HepG2 (cell line): ENCODE measurements around the gene PIGK. TPM values are rescaled to one million over a fixed set of nuclear protein-coding genes. Genes with fewer than 3 reads are reported as not detected.

Experiments
- ATAC-seq: fragments of 200-7000 bp; cut with Tn5 transposase; 3 replicates; pipeline ENCODE4 v1.9.1; 2020; ENCODE audit warnings: mild to moderate bottlenecking, moderate library complexity
- BruUV-seq: library from RNA; stranded (reverse); fragments of 400-500 nt; replicated peaks from 2 replicates; lab custom pipeline; 2021; lab: Mats Ljungman, UMichigan
- CTCF ChIA-PET: fragments of 300-600 bp; formaldehyde crosslinking; extraction: SDS; loops from one replicate; lab custom pipeline; 2021; ENCODE audit warnings: low total read pairs, inconsistent platforms, low intra/inter-chr PET ratio; lab: Yijun Ruan, JAX
- POLR2A ChIA-PET: fragments of 350-600 bp; sonication (Branson Sonifier 250); formaldehyde crosslinking; loops from one replicate; lab custom pipeline; 2020; ENCODE audit warnings: antibody characterized with exemption, inconsistent platforms; lab: Yijun Ruan, JAX
- DNase-seq: peaks from one replicate; pipeline ENCODE4 v3.0.0-alpha.2; 2015; ENCODE audit warnings: low spot score
- FAIRE-seq: peaks from 3 replicates; lab custom pipeline; 2011; peaks lifted over from hg19 to GRCh38; lab: Jason Lieb, UNC
- H2AFZ ChIP-seq: one replicate; pipeline ENCODE4 v1.6.1; 2011; ENCODE audit warnings: low read length, inconsistent platforms
- H3K27ac ChIP-seq: fragments of 300-600 bp; 3 replicates; pipeline ENCODE4 v1.8.0; 2011; ENCODE audit warnings: mixed run types, mild to moderate bottlenecking, mixed read lengths, low read length, inconsistent platforms; ENCODE audit not compliant: insufficient read depth; ENCODE audit errors: extremely low read length
- H3K27me3 ChIP-seq, 2 experiments: fragments of 200-600 bp in 1 of 2; 2 replicates in 1 of 2; 3 replicates in 1 of 2; pipeline versions ENCODE4 v1.6.0 to v1.8.0; 2011; ENCODE audit warnings: low read length in 2 of 2, mild to moderate bottlenecking in 2 of 2, moderate library complexity in 2 of 2, inconsistent platforms in 1 of 2; ENCODE audit not compliant: insufficient read depth in 2 of 2, control insufficient read depth in 1 of 2
- H3K36me3 ChIP-seq, 2 experiments: fragments of 200-600 bp in 1 of 2; replicated peaks in 1 of 2; 2 replicates in 1 of 2; 3 replicates in 1 of 2; pipeline versions ENCODE4 v1.5.1 to v1.8.0; 2011; ENCODE audit warnings: low read length in 2 of 2, inconsistent platforms in 1 of 2; ENCODE audit not compliant: insufficient read depth in 2 of 2, control insufficient read depth in 1 of 2
- H3K4me1 ChIP-seq: 2 replicates; pipeline ENCODE4 v1.5.1; 2012; ENCODE audit warnings: low read length, inconsistent platforms; ENCODE audit not compliant: insufficient read depth
- H3K4me2 ChIP-seq: 2 replicates; pipeline ENCODE4 v1.6.0; 2011; ENCODE audit warnings: low read depth, low read length, inconsistent platforms
- H3K4me3 ChIP-seq, 3 experiments: fragments of 200-600 bp in 1 of 3; sonication (generic), shearing (Covaris generic) in 1 of 3; replicated peaks in 1 of 3; 2 replicates each; pipeline ENCODE4 v1.5.1; 2011 to 2016; ENCODE audit warnings: low read length in 3 of 3, inconsistent platforms in 2 of 3, low read depth in 2 of 3, mild to moderate bottlenecking in 2 of 3, control low read depth in 1 of 3, mixed read lengths in 1 of 3; ENCODE audit not compliant: insufficient read depth in 1 of 3
- H3K79me2 ChIP-seq: one replicate; pipeline ENCODE4 v1.6.1; 2011; ENCODE audit warnings: low read length, inconsistent platforms; ENCODE audit not compliant: insufficient read depth
- H3K9ac ChIP-seq: 2 replicates; pipeline ENCODE4 v1.6.0; 2011; ENCODE audit warnings: mild to moderate bottlenecking, low read depth, low read length, inconsistent platforms; ENCODE audit not compliant: insufficient read depth
- H3K9me3 ChIP-seq: 2 replicates; pipeline ENCODE4 v1.5.1; 2012; ENCODE audit warnings: mild to moderate bottlenecking, low read length
- H4K20me1 ChIP-seq: 2 replicates; pipeline ENCODE4 v1.6.0; 2011; ENCODE audit warnings: inconsistent platforms, mild to moderate bottlenecking, low read length, moderate library complexity; ENCODE audit not compliant: insufficient read depth
- ADNP ChIP-seq: sonication (generic); formaldehyde crosslinking; IDR thresholded peaks from 2 replicates; pipeline ENCODE4 v1.4.0; 2020; ENCODE audit warnings: missing genetic modification reagents
- CBFB ChIP-seq: sonication (generic); formaldehyde crosslinking; IDR thresholded peaks from 2 replicates; pipeline ENCODE4 v1.4.0; 2020; ENCODE audit warnings: missing genetic modification reagents
- GATAD2A ChIP-seq: IDR thresholded peaks from 2 replicates; pipeline ENCODE4 v1.6.1; 2016
- KAT8 ChIP-seq: IDR thresholded peaks from 2 replicates; pipeline ENCODE4 v1.6.1; 2016; ENCODE audit warnings: missing genetic modification reagents, missing compliant biosample characterization
- MAFK ChIP-seq, 2 experiments: IDR thresholded peaks in 1 of 2; conservative IDR thresholded peaks in 1 of 2; 2 replicates each; pipeline ENCODE4 v1.6.1; 2011; ENCODE audit warnings: improper control_type of control experiment in 2 of 2, low read length in 2 of 2
- NFATC3 ChIP-seq: sonication (generic); formaldehyde crosslinking; IDR thresholded peaks from 2 replicates; pipeline ENCODE4 v1.5.1; 2020; ENCODE audit warnings: mild to moderate bottlenecking, missing genetic modification reagents
- NFYC ChIP-seq: IDR thresholded peaks from 2 replicates; pipeline ENCODE4 v1.6.1; 2016; ENCODE audit warnings: missing genetic modification reagents, missing compliant biosample characterization
- PAF1 ChIP-seq: IDR thresholded peaks from 2 replicates; pipeline ENCODE4 v1.6.1; 2016; ENCODE audit warnings: missing genetic modification reagents, missing compliant biosample characterization
- THYN1 ChIP-seq: sonication (generic); formaldehyde crosslinking; IDR thresholded peaks from 2 replicates; pipeline ENCODE4 v1.8.1; 2023; ENCODE audit warnings: low read depth, mild to moderate bottlenecking, moderate library complexity, missing genetic modification reagents, borderline replicate concordance
- ZEB1 ChIP-seq: IDR thresholded peaks from 2 replicates; pipeline ENCODE4 v1.6.1; 2012; ENCODE audit warnings: mild to moderate bottlenecking, low read depth, inconsistent platforms; ENCODE audit not compliant: insufficient replicate concordance
- ZFY ChIP-seq: sonication (generic); formaldehyde crosslinking; IDR thresholded peaks from 2 replicates; pipeline ENCODE4 v1.4.0; 2020; ENCODE audit warnings: missing genetic modification reagents
- ZNF841 ChIP-seq: sonication (generic); formaldehyde crosslinking; IDR thresholded peaks from 2 replicates; pipeline ENCODE4 v1.8.1; 2023; ENCODE audit warnings: missing genetic modification reagents, borderline replicate concordance
- WGBS: methylation state at CpG from one replicate; pipeline ENCODE4 v1.1.6; 2017; ENCODE audit warnings: low lambda C conversion rate; 5-methylcytosine and 5-hydroxymethylcytosine counted together
- in situ Hi-C: cut with HindIII; loops from 2 replicates; pipeline ENCODE4 v1.10.0; 2017; ENCODE audit warnings: low pct_unique_long_range_greater_than_20kb; ENCODE audit not compliant: extremely low pct_ligation_motif_present
- intact Hi-C: fragments of 100-400 bp; cut with micrococcal nuclease; formaldehyde crosslinking; loops from one replicate; pipeline ENCODE4 v1.10.0; 2022; ENCODE audit not compliant: unreplicated experiment
- polyA plus RNA-seq, 8 experiments: library from polyadenylated mRNA; depleted of rRNA in 3 of 8; stranded (reverse) in 7 of 8; unstranded in 1 of 8; fragments of >200 nt; fragmentation: Illumina TruSeq in 4 of 8; extraction: Trizol in 4 of 8; gene quantifications; 2 replicates each; pipeline versions ENCODE4 v1.2.1 to v1.2.3, GENCODE V29; 2011 to 2016; ENCODE audit warnings: low read depth in 4 of 8, missing spikeins in 1 of 8, mixed read lengths in 1 of 8; ENCODE audit not compliant: insufficient read depth in 1 of 8
- total RNA-seq, 5 experiments: library from RNA; depleted of rRNA; stranded (reverse); fragments of >200 nt; fragmentation: Illumina TruSeq; extraction: Trizol; gene quantifications; 2 replicates each; pipeline ENCODE4 v1.2.3, GENCODE V29; 2016; ENCODE audit warnings: low read depth in 1 of 5
- TF ChIP-seq, protein P1 (sequence below), 2 experiments: fragments of 450-650 bp in 1 of 2; sonication (generic) in 1 of 2; formaldehyde crosslinking in 1 of 2; IDR thresholded peaks; 2 replicates each; pipeline versions ENCODE4 v1.6.1 to v1.8.0; 2016 to 2022; ENCODE audit warnings: antibody characterized with exemption in 1 of 2, mild to moderate bottlenecking in 1 of 2, missing genetic modification reagents in 1 of 2

Gene PIGK
- total and polyA plus RNA-seq, 2 of the 13 experiments (the other 11 are each of a cell fraction or from before 2014, with no cell fraction given) = 14.7 to 38.5 TPM

DNA sequence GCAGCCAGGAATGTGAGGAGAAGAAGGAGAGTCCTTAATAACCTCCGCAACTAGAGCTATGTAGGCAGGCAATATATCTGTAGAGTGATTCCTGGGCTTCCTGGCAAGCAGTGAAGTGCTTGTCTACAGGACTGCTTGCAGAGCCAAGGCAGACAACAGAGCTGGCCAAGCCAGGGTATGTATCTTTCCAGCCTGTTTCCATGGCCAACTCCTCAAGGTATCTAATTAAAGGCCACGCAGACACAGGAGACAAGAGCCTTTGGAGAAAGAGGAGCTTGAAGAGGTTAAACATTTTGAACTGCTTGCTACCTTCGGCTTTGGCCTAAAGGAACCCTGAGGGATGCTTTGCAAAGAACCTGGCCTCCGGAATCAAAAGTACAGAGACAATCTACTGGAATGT lies 137.4 kb downstream of the PIGK start (continued):
- TF ChIP-seq, protein P1, sequence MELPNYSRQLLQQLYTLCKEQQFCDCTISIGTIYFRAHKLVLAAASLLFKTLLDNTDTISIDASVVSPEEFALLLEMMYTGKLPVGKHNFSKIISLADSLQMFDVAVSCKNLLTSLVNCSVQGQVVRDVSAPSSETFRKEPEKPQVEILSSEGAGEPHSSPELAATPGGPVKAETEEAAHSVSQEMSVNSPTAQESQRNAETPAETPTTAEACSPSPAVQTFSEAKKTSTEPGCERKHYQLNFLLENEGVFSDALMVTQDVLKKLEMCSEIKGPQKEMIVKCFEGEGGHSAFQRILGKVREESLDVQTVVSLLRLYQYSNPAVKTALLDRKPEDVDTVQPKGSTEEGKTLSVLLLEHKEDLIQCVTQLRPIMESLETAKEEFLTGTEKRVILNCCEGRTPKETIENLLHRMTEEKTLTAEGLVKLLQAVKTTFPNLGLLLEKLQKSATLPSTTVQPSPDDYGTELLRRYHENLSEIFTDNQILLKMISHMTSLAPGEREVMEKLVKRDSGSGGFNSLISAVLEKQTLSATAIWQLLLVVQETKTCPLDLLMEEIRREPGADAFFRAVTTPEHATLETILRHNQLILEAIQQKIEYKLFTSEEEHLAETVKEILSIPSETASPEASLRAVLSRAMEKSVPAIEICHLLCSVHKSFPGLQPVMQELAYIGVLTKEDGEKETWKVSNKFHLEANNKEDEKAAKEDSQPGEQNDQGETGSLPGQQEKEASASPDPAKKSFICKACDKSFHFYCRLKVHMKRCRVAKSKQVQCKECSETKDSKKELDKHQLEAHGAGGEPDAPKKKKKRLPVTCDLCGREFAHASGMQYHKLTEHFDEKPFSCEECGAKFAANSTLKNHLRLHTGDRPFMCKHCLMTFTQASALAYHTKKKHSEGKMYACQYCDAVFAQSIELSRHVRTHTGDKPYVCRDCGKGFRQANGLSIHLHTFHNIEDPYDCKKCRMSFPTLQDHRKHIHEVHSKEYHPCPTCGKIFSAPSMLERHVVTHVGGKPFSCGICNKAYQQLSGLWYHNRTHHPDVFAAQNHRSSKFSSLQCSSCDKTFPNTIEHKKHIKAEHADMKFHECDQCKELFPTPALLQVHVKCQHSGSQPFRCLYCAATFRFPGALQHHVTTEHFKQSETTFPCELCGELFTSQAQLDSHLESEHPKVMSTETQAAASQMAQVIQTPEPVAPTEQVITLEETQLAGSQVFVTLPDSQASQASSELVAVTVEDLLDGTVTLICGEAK (IDR thresholded peaks at IDR 0.05) = no peak
- TF ChIP-seq, protein P1 (CRISPR knock-in tag; IDR thresholded peaks at IDR 0.05) = no peak
- TF ChIP-seq PAF1 = no peak
- no peak for TF ChIP-seq ZNF841 (CRISPR knock-in tag)
- TF ChIP-seq GATAD2A = no peak

DNA sequence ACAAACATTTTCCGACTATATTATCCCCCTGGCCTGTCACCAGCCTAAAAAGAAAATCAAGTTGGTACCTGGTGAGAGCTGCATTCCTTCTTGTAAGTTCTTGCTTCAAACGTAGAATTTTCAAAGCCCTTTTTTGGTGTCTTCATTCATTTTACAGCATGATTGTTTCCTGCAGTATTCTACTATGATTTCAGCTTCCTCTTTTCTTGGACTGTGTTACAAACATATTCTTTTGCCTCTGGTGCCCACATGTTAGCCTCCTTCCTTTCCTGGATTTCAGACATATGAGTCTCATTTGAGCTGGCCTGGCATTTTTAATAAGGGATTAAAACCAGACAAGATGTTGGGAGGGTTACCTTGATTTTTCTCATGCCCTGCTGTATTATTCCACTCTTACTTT lies 142.5 kb downstream of the PIGK start:
- Histone ChIP-seq H3K4me2 (no peak overlapping the region), H3K79me2 (no peaks in the 10 kb centered on the region), H3K27me3 (no peaks in the 10 kb centered on the region), H3K9me3 (no peaks in the 10 kb centered on the region), H3K36me3 (no peaks in the 10 kb centered on the region), H2AFZ (no peak overlapping the region), H3K9ac (no peak overlapping the region), H3K4me1 (no peaks in the 10 kb centered on the region), H4K20me1 (no peaks in the 10 kb centered on the region)
- DNase-seq (no peak), FAIRE-seq (no peak), ATAC-seq (no peak)
- POLR2A ChIA-PET = no interaction called here
- CTCF ChIA-PET = no interaction called here
- in situ Hi-C loops = no loop called here
- no TSS peak for BruUV-seq
- 0% methylated on average over 2 of the region's 2 CpGs for WGBS
- no peak for TF ChIP-seq KAT8 (CRISPR knock-in tag)
- no peak for TF ChIP-seq MAFK (conservative IDR thresholded peaks at IDR 0.05 in 1 of 2, IDR thresholded peaks at IDR 0.05 in 1 of 2; ENCODE audit: low read length in 2 of 2)
- no peak for TF ChIP-seq ZEB1
- no peak for TF ChIP-seq ZFY (CRISPR knock-in tag)
- no peak for TF ChIP-seq NFYC (CRISPR knock-in tag)
- TF ChIP-seq NFATC3 (CRISPR knock-in tag) = no peak
- no peak for TF ChIP-seq CBFB (CRISPR knock-in tag)
- no peak for TF ChIP-seq ADNP (CRISPR knock-in tag)
- no peak for TF ChIP-seq THYN1
- TF ChIP-seq, all 625 proteins: peak for 0
- no peak overlapping the region for H3K4me3 ChIP-seq
- no peak overlapping the region for H3K27ac ChIP-seq
- intact Hi-C loops = no loop called here
